MCF 10A (cell line): ENCODE data around the gene CSRP1. TPM values are rescaled to one million over a fixed set of nuclear protein-coding genes. Genes with fewer than 3 reads are reported as not detected.

Experiments
- BruUV-seq: library from RNA; stranded (reverse); fragments of 400-500 nt; replicated peaks from 2 replicates; lab custom pipeline; 2021; lab: Mats Ljungman, UMichigan
- CTCF ChIA-PET: fragments of 300-600 bp; sonication (Branson Sonifier 250); formaldehyde crosslinking; extraction: SDS; loops from one replicate; lab custom pipeline; 2021; ENCODE audit warnings: antibody characterized with exemption, inconsistent platforms; lab: Yijun Ruan, JAX
- POLR2A ChIA-PET: fragments of 300-600, 350-650 bp; sonication (Branson Sonifier 250); formaldehyde crosslinking; extraction: SDS; loops from one replicate; lab custom pipeline; 2020; ENCODE audit warnings: antibody characterized with exemption, inconsistent platforms; lab: Yijun Ruan, JAX
- DNase-seq: peaks from one replicate; pipeline ENCODE4 v3.0.0-alpha.2; 2018; ENCODE audit not compliant: unreplicated experiment
- H3K27ac Mint-ChIP-seq: one replicate; pipeline ENCODE4 v1.8.0; 2022; ENCODE audit warnings: mild to moderate bottlenecking, low read depth, mixed read lengths; ENCODE audit not compliant: unreplicated experiment
- H3K27me3 Mint-ChIP-seq: one replicate; pipeline ENCODE4 v1.8.0; 2022; ENCODE audit warnings: mixed read lengths; ENCODE audit not compliant: insufficient read depth, unreplicated experiment
- H3K36me3 Mint-ChIP-seq: one replicate; pipeline ENCODE4 v1.8.0; 2022; ENCODE audit warnings: mild to moderate bottlenecking, moderate library complexity, mixed read lengths; ENCODE audit not compliant: insufficient read depth, unreplicated experiment
- H3K4me1 Mint-ChIP-seq: one replicate; pipeline ENCODE4 v1.8.0; 2022; ENCODE audit warnings: mixed read lengths; ENCODE audit not compliant: insufficient read depth, unreplicated experiment
- H3K4me3 Mint-ChIP-seq: one replicate; pipeline ENCODE4 v1.8.0; 2022; ENCODE audit warnings: mild to moderate bottlenecking, moderate library complexity, mixed read lengths; ENCODE audit not compliant: unreplicated experiment
- H3K9me3 Mint-ChIP-seq: one replicate; pipeline ENCODE4 v1.8.0; 2022; ENCODE audit warnings: mixed read lengths; ENCODE audit not compliant: unreplicated experiment
- intact Hi-C: fragments of 100-400 bp; cut with micrococcal nuclease; formaldehyde crosslinking; loops from 2 replicates; pipeline ENCODE4 v1.14.1; 2022
- total RNA-seq: library from RNA; stranded (reverse); gene quantifications from 2 replicates; pipeline ENCODE4 v1.2.3, GENCODE V29; 2022
- TF ChIP-seq, protein P1 (sequence below): fragments of 200-600 bp; IDR thresholded peaks from one replicate; pipeline ENCODE4 v1.8.0; 2022; ENCODE audit warnings: antibody characterized with exemption, mild to moderate bottlenecking; ENCODE audit not compliant: unreplicated experiment

The CSRP1 gene
- total RNA-seq, 1 experiment from 2014 or later: 358 TPM

DNA sequence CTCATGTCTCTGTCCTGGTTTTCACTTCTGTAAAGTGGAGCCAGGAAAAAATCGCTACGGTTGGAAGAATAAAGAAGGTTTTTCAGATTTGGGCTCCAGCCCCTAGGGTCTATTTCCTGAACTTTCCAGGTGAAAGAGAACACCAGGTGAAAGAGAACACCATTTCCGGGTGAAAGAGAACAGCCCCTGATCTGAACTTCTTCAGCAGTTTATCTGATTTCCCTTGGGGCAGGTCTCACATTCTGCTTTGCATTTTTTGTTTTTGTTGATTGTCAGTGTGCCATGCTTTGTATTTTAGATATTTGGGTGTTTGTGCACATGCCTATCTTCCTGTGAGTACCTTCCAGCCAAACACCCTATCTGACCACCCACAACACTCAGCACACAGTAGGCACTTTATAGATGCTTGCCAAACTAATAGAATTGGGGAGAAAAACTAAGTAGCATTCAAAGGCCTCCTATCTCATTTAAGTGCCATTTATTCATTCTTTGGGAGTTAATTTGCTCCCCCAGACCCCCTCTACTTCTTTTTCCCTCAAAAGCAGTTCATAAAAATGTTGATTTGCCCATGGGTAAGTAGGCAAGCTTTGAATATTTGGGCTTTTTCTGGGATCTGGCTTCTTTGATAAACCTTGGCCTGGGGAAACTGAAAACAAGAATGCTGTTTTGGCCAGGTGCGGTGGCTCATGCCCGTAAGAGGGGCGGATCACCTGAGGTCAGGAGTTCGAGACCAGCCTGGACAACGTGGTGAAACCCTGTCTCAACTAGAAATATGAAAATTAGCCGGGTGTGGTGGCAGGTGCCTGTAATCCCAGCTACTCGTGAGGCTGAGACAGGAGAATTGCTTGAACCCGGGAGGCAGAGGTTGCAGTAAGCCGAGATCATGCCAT lies 34.2 kb upstream of the CSRP1 start:
- Mint-ChIP-seq H3K27ac (no peak overlapping the region), H3K4me1 (peaks cover 25% of the 10 kb centered on the region), H3K4me3 (no peak overlapping the region), H3K27me3 (no peaks in the 10 kb centered on the region), H3K9me3 (no peaks in the 10 kb centered on the region), H3K36me3 (no peaks in the 10 kb centered on the region)
- POLR2A ChIA-PET: interaction anchor here (1.2 to 1.5 kb wide), 3 partner anchors 7 to 172 kb away, joined by 3 to 5 read pairs (median 4); no protein-coding TSS in a partner anchor
- intact Hi-C loops: no loop called here
- CTCF ChIA-PET: interaction anchor here (1.1 to 4.2 kb wide), 10 partner anchors 10 to 252 kb away, joined by 3 to 30 read pairs (median 8); no protein-coding TSS in a partner anchor
- DNase-seq: no peak
- BruUV-seq: no TSS peak
- TF ChIP-seq, protein P1, sequence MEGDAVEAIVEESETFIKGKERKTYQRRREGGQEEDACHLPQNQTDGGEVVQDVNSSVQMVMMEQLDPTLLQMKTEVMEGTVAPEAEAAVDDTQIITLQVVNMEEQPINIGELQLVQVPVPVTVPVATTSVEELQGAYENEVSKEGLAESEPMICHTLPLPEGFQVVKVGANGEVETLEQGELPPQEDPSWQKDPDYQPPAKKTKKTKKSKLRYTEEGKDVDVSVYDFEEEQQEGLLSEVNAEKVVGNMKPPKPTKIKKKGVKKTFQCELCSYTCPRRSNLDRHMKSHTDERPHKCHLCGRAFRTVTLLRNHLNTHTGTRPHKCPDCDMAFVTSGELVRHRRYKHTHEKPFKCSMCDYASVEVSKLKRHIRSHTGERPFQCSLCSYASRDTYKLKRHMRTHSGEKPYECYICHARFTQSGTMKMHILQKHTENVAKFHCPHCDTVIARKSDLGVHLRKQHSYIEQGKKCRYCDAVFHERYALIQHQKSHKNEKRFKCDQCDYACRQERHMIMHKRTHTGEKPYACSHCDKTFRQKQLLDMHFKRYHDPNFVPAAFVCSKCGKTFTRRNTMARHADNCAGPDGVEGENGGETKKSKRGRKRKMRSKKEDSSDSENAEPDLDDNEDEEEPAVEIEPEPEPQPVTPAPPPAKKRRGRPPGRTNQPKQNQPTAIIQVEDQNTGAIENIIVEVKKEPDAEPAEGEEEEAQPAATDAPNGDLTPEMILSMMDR: no peak

DNA sequence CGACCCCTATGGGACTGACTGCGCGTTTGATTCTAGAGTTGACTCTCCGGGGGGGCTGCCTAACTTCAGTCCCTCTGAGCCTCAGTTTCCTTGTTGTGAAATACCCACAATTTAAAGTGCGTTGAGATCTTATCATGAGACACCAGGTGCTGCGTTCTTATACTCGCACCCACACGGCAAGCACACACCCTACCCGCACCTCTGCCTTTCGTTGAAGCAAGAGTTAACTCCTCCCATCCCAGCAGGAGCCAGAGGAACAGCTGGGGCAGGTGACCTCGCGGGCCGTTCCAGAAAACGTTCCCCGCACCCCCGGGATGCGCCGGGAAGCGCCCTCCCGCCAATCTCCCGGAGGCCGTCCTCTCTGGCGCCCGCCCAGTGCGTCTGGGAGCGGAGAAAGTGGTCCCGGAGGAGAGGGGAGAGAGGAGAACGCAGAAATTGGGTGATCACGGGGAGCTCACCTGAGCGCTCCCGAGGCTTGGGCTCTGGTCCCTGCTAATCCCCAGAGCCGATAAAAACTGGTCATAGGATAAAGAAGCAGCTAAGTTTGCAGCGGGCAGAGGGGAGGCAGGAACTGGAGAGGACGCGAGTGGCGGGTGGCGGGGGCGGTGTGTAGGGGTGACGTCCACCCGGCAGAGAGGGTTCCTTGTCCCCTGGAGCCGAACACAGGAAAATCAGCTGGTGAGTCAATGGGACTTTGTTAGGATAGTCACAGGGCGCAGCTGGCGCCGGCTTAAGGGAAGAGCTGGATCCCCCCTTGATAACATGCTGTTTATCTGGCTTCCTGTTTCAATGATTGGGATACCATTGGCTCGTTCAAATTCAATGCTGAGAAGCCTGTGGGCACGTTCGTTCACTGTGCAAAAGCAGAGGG lies 32.9 kb upstream of the CSRP1 start:
- H3K4me3 Mint-ChIP-seq: peak overlapping the region; percentile 70
- intact Hi-C loops: no loop called here
- no peak for DNase-seq
- peaks cover 31% of the 10 kb centered on the region for H3K4me1 Mint-ChIP-seq
- no peaks in the 10 kb centered on the region for H3K27me3 Mint-ChIP-seq
- H3K9me3 Mint-ChIP-seq: no peaks in the 10 kb centered on the region
- H3K27ac Mint-ChIP-seq: no peak overlapping the region
- ChIA-PET POLR2A (interaction anchor here (0.5 to 1.5 kb wide), 7 partner anchors 9 to 343 kb away, joined by 3 to 5 read pairs (median 3); no protein-coding TSS in a partner anchor), CTCF (interaction anchor here (0.7 to 4.2 kb wide), 11 partner anchors 9 to 253 kb away, joined by 3 to 30 read pairs (median 4); no protein-coding TSS in a partner anchor)
- no peaks in the 10 kb centered on the region for H3K36me3 Mint-ChIP-seq
- TF ChIP-seq, protein P1: no peak
- BruUV-seq: no TSS peak

GRCh38 chr1:201538612-201539551 lies 32.0 kb upstream of the CSRP1 start, which contains the start of gene NAV1:
NAV1 (plus strand) TSS chr1:201539127; CDS start chr1:201622885, 83,758 bp downstream.
- Mint-ChIP-seq H3K27ac (no peak within 1 kb of the TSS), H3K4me1 (peaks cover 35% of the 10 kb centered on the region), H3K9me3 (no peaks in the 10 kb centered on the region), H3K4me3 (peak within 1 kb of the TSS; percentile 70), H3K27me3 (no peaks in the 10 kb centered on the region), H3K36me3 (no peaks in the 10 kb centered on the region)
- peak; percentile 56 for DNase-seq
- CTCF ChIA-PET: interaction anchor here (1.0 to 12.2 kb wide), 11 partner anchors 8 to 255 kb away, joined by 3 to 241 read pairs (median 13); no protein-coding TSS in a partner anchor
- TF ChIP-seq, protein P1: no peak
- no TSS peak for BruUV-seq
- POLR2A ChIA-PET: interaction anchor here (0.6 to 1.7 kb wide), 6 partner anchors 9 to 249 kb away, joined by 3 to 4 read pairs (median 4); no protein-coding TSS in a partner anchor
- intact Hi-C loops: no loop called here
